Astrocyte (in vitro differentiated cells and primary cell): ENCODE data around the gene EVC. TPM values are rescaled to one million over a fixed set of nuclear protein-coding genes. Genes with fewer than 3 reads are reported as not detected.

Experiments
- DNase-seq: peaks from one replicate; pipeline ENCODE4 v3.0.0-alpha.2; 2010; ENCODE audit warnings: low read depth
- FAIRE-seq: peaks from 2 replicates; lab custom pipeline; 2011; peaks lifted over from hg19 to GRCh38; lab: Jason Lieb, UNC
- H2AFZ ChIP-seq: 2 replicates; pipeline ENCODE4 v1.6.0; 2012; ENCODE audit warnings: low read depth, low read length, inconsistent platforms
- H3K27ac ChIP-seq: 2 replicates; pipeline ENCODE4 v1.5.1; 2011; ENCODE audit warnings: low read depth, low read length, inconsistent platforms
- H3K27me3 ChIP-seq: 2 replicates; pipeline ENCODE4 v1.6.0; 2011; ENCODE audit warnings: low read length, inconsistent platforms; ENCODE audit not compliant: insufficient read depth
- H3K36me3 ChIP-seq: 2 replicates; pipeline ENCODE4 v1.5.1; 2011; ENCODE audit warnings: low read length, inconsistent platforms; ENCODE audit not compliant: insufficient read depth
- H3K4me1 ChIP-seq: 2 replicates; pipeline ENCODE4 v1.5.1; 2011; ENCODE audit warnings: low read length, inconsistent platforms; ENCODE audit not compliant: insufficient read depth
- H3K4me2 ChIP-seq: 2 replicates; pipeline ENCODE4 v1.6.0; 2012; ENCODE audit warnings: low read length, inconsistent platforms
- H3K4me3 ChIP-seq: 2 replicates; pipeline ENCODE4 v1.5.1; 2011; ENCODE audit warnings: low read depth, mild to moderate bottlenecking, low read length, inconsistent platforms; ENCODE audit not compliant: insufficient read depth
- H3K79me2 ChIP-seq: 2 replicates; pipeline ENCODE4 v1.6.0; 2012; ENCODE audit warnings: mild to moderate bottlenecking, low read length, inconsistent platforms; ENCODE audit not compliant: insufficient read depth
- H3K9ac ChIP-seq: 2 replicates; pipeline ENCODE4 v1.6.0; 2012; ENCODE audit warnings: mild to moderate bottlenecking, low read length, inconsistent platforms
- H3K9me3 ChIP-seq: 2 replicates; pipeline ENCODE4 v1.5.1; 2012; ENCODE audit warnings: low read depth, mild to moderate bottlenecking, low read length, inconsistent platforms; ENCODE audit not compliant: insufficient read depth
- H4K20me1 ChIP-seq: 2 replicates; pipeline ENCODE4 v1.6.0; 2012; ENCODE audit warnings: low read length, inconsistent platforms; ENCODE audit not compliant: insufficient read depth
- H3K27ac Mint-ChIP-seq: one replicate; pipeline ENCODE4 v1.8.0; 2021; ENCODE audit warnings: mild to moderate bottlenecking, mixed read lengths; ENCODE audit not compliant: unreplicated experiment
- H3K27me3 Mint-ChIP-seq: one replicate; pipeline ENCODE4 v1.8.0; 2021; ENCODE audit warnings: low read depth, mixed read lengths; ENCODE audit not compliant: unreplicated experiment
- H3K36me3 Mint-ChIP-seq: one replicate; pipeline ENCODE4 v1.8.0; 2021; ENCODE audit warnings: low read depth, mixed read lengths; ENCODE audit not compliant: unreplicated experiment
- H3K4me1 Mint-ChIP-seq: one replicate; pipeline ENCODE4 v1.8.0; 2021; ENCODE audit warnings: low read depth, mixed read lengths; ENCODE audit not compliant: unreplicated experiment
- H3K4me3 Mint-ChIP-seq: one replicate; pipeline ENCODE4 v1.8.0; 2021; ENCODE audit warnings: mild to moderate bottlenecking, moderate library complexity, mixed read lengths; ENCODE audit not compliant: unreplicated experiment
- H3K9me3 Mint-ChIP-seq: one replicate; pipeline ENCODE4 v1.8.0; 2021; ENCODE audit warnings: mild to moderate bottlenecking, mixed read lengths; ENCODE audit not compliant: unreplicated experiment
- CTCF ChIP-seq: IDR thresholded peaks from 2 replicates; pipeline ENCODE4 v1.5.1; 2011; ENCODE audit warnings: low read depth, mild to moderate bottlenecking, inconsistent platforms, low read length, moderate library complexity; ENCODE audit not compliant: insufficient read depth
- EZH2 ChIP-seq: IDR thresholded peaks from 2 replicates; pipeline ENCODE4 v1.6.1; 2012; ENCODE audit warnings: mild to moderate bottlenecking, low read length, inconsistent platforms; ENCODE audit not compliant: insufficient read depth
- total RNA-seq: library from RNA; stranded (reverse); gene quantifications from 2 replicates; pipeline ENCODE4 v1.2.1, GENCODE V29; 2021

Gene EVC
- total RNA-seq, 1 donor from 2014 or later: 23.9 TPM

GRCh38 chr4:5686338-5686737, 24.7 kb upstream of the EVC start:
- H3K9me3 Mint-ChIP-seq: peaks cover 6% of the 10 kb centered on the region
- Histone ChIP-seq H3K4me3 (no peak overlapping the region), H4K20me1 (no peaks in the 10 kb centered on the region), H3K4me1 (no peaks in the 10 kb centered on the region), H3K27ac (no peak overlapping the region), H3K9me3 (no peaks in the 10 kb centered on the region), H3K4me2 (no peak overlapping the region), H3K79me2 (no peaks in the 10 kb centered on the region), H3K36me3 (peaks cover 37% of the 10 kb centered on the region), H3K27me3 (no peaks in the 10 kb centered on the region), H3K9ac (no peak overlapping the region), H2AFZ (no peak overlapping the region)
- no peak overlapping the region for H3K4me3 Mint-ChIP-seq
- no peaks in the 10 kb centered on the region for H3K27me3 Mint-ChIP-seq
- FAIRE-seq: no peak
- TF ChIP-seq EZH2 (no peak), CTCF (no peak)
- no peaks in the 10 kb centered on the region for H3K4me1 Mint-ChIP-seq
- no peak for DNase-seq
- H3K27ac Mint-ChIP-seq: no peak overlapping the region
- peaks cover 41% of the 10 kb centered on the region for H3K36me3 Mint-ChIP-seq

DNA sequence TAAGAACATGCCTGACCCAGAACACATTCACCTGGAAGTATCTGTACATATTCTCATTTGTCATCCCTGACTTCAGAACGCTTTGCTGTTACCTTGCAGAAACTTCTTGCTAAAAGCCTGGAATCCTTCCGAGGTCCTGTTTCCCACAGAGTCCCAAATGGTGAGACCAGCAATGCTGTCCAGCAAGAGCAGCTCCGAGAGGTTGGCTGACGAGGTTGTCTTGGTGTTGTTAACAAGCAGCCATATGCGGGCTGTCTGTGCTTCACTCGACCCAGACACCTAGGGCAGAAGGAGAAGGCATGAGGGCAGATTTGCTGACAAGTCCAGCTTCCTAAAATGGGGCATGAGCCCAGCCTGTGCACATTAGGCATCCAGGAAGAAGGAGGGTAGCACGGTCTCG, 21.9 kb upstream of the EVC start:
- TF ChIP-seq EZH2 (no peak), CTCF (no peak)
- no peak overlapping the region for H3K4me3 Mint-ChIP-seq
- no peak overlapping the region for H2AFZ ChIP-seq
- H3K9ac ChIP-seq: no peak overlapping the region
- H3K79me2 ChIP-seq: no peaks in the 10 kb centered on the region
- H3K4me1 ChIP-seq: no peaks in the 10 kb centered on the region
- peaks cover 6% of the 10 kb centered on the region for H3K9me3 Mint-ChIP-seq
- H3K27ac ChIP-seq: no peak overlapping the region
- FAIRE-seq (no peak), DNase-seq (no peak)
- H3K36me3 Mint-ChIP-seq: peaks cover 42% of the 10 kb centered on the region
- H3K4me1 Mint-ChIP-seq: no peaks in the 10 kb centered on the region
- no peaks in the 10 kb centered on the region for H4K20me1 ChIP-seq
- no peaks in the 10 kb centered on the region for H3K27me3 Mint-ChIP-seq
- no peak overlapping the region for H3K4me3 ChIP-seq
- H3K9me3 ChIP-seq: no peaks in the 10 kb centered on the region
- peaks cover 40% of the 10 kb centered on the region for H3K36me3 ChIP-seq
- no peaks in the 10 kb centered on the region for H3K27me3 ChIP-seq
- no peak overlapping the region for H3K27ac Mint-ChIP-seq
- no peak overlapping the region for H3K4me2 ChIP-seq

- H3K9me3 Mint-ChIP-seq: peaks cover 4% of the 10 kb centered on the region
- no peak overlapping the region for H3K27ac Mint-ChIP-seq
- H3K36me3 ChIP-seq: peaks cover 32% of the 10 kb centered on the region
- H3K9me3 ChIP-seq: no peaks in the 10 kb centered on the region
- TF ChIP-seq EZH2 (no peak), CTCF (no peak)
- H3K27me3 Mint-ChIP-seq: no peaks in the 10 kb centered on the region
- peaks cover 26% of the 10 kb centered on the region for H3K36me3 Mint-ChIP-seq
- H3K79me2 ChIP-seq: no peaks in the 10 kb centered on the region
- no peaks in the 10 kb centered on the region for H3K4me1 ChIP-seq
- H3K9ac ChIP-seq: no peak overlapping the region
- H4K20me1 ChIP-seq: no peaks in the 10 kb centered on the region
- DNase-seq (no peak), FAIRE-seq (no peak)
- H3K4me3 ChIP-seq: no peak overlapping the region
- no peaks in the 10 kb centered on the region for H3K27me3 ChIP-seq
- H3K4me2 ChIP-seq: no peak overlapping the region
- no peak overlapping the region for H2AFZ ChIP-seq
- no peak overlapping the region for H3K4me3 Mint-ChIP-seq
- H3K27ac ChIP-seq: no peak overlapping the region
- H3K4me1 Mint-ChIP-seq: no peaks in the 10 kb centered on the region
Measured at GRCh38 chr4:5691491-5692132, 19.4 kb upstream of the EVC start.
